Measurements from ENCODE around the gene DLGAP4.

The DLGAP4 gene

GRCh38 chr20:36481380-36482043, 175.4 kb downstream of the DLGAP4 start:
- DNase-seq = no peak

- DNase-seq = no peak
Measured at GRCh38 chr20:36482044-36482473, 175.9 kb downstream of the DLGAP4 start.

GRCh38 chr20:36483209-36483918, 177.2 kb downstream of the DLGAP4 start:
- DNase-seq = no peak

- DNase-seq = no peak
Measured at GRCh38 chr20:36483919-36484808, 178.0 kb downstream of the DLGAP4 start.

- no peak for DNase-seq
Measured at GRCh38 chr20:36485286-36485685, 179.1 kb downstream of the DLGAP4 start.

GRCh38 chr20:36487069-36487468, 180.9 kb downstream of the DLGAP4 start:
- no peak for DNase-seq

GRCh38 chr20:36490191-36490590, 184.1 kb downstream of the DLGAP4 start:
- DNase-seq = no peak

- DNase-seq = no peak
Measured at GRCh38 chr20:36491901-36492617, 185.9 kb downstream of the DLGAP4 start.

- DNase-seq = no peak
Measured at GRCh38 chr20:36493051-36493800, 187.1 kb downstream of the DLGAP4 start.

GRCh38 chr20:36493801-36494114, 187.6 kb downstream of the DLGAP4 start:
- no peak for DNase-seq

- DNase-seq = no peak
Measured at GRCh38 chr20:36496707-36497669, 190.8 kb downstream of the DLGAP4 start.

GRCh38 chr20:36497856-36498255, 191.7 kb downstream of the DLGAP4 start:
- DNase-seq = no peak

GRCh38 chr20:36498386-36499179, 192.4 kb downstream of the DLGAP4 start:
- DNase-seq = no peak

GRCh38 chr20:36499211-36499610, 193.1 kb downstream of the DLGAP4 start:
- no peak for DNase-seq

GRCh38 chr20:36499723-36500501, 193.8 kb downstream of the DLGAP4 start:
- no peak for DNase-seq

GRCh38 chr20:36501367-36502006, 195.3 kb downstream of the DLGAP4 start:
- no peak for DNase-seq

- DNase-seq = no peak
Measured at GRCh38 chr20:36504295-36504694, 198.2 kb downstream of the DLGAP4 start.

GRCh38 chr20:36506253-36506652, 200.1 kb downstream of the DLGAP4 start:
- DNase-seq = no peak

GRCh38 chr20:36507746-36508145, 201.6 kb downstream of the DLGAP4 start:
- no peak for DNase-seq
